Transverse colon (tissue), 4 donors: Measurements from ENCODE around the gene GRK4. TPM values are rescaled to one million over a fixed set of nuclear protein-coding genes. Genes with fewer than 3 reads are reported as not detected.

ENCODE experiments used
- DNase-seq: peaks from one replicate; pipeline ENCODE4 v3.0.0-alpha.2; 2019
- H3K27ac ChIP-seq, 4 donors: fragments of 200-600 bp; sonication (generic); 2 replicates each; pipeline ENCODE4 v1.5.1; 2016 to 2018; ENCODE audit warnings: inconsistent platforms in 4 of 4
- H3K27me3 ChIP-seq: fragments of 200-600 bp; sonication (generic); 2 replicates; pipeline ENCODE4 v1.5.1; 2017; ENCODE audit warnings: inconsistent platforms
- H3K36me3 ChIP-seq, 4 donors: fragments of 200-600 bp; sonication (generic); 2 replicates each; pipeline ENCODE4 v1.5.1; 2017 to 2019; ENCODE audit warnings: inconsistent platforms in 4 of 4
- H3K4me1 ChIP-seq, 4 donors: fragments of 200-600 bp; sonication (generic); 2 replicates each; pipeline ENCODE4 v1.5.1; 2017 to 2020; ENCODE audit warnings: inconsistent platforms in 4 of 4
- H3K4me3 ChIP-seq, 4 donors: fragments of 200-600 bp; sonication (generic); 1 replicate in 1 of 4; 2 replicates in 3 of 4; pipeline versions ENCODE4 v1.5.1 to v1.6.1; 2017 to 2019; ENCODE audit warnings: inconsistent platforms in 4 of 4
- H3K9me3 ChIP-seq, 2 donors: fragments of 200-600 bp; sonication (generic); 2 replicates each; pipeline ENCODE4 v1.5.1; 2017 to 2019; ENCODE audit warnings: inconsistent platforms in 2 of 2
- EP300 ChIP-seq: sonication (generic); formaldehyde crosslinking; IDR thresholded peaks from one replicate; pipeline ENCODE4 v1.6.1; 2017; ENCODE audit warnings: antibody characterized with exemption, low read depth
- POLR2A ChIP-seq: fragments of 450-650 bp; IDR thresholded peaks from one replicate; pipeline ENCODE4 v1.6.1; 2016; ENCODE audit warnings: antibody characterized with exemption, mild to moderate bottlenecking, moderate library complexity
- POLR2AphosphoS5 ChIP-seq, 3 donors: sonication (generic); formaldehyde crosslinking; IDR thresholded peaks; one replicate each; pipeline ENCODE4 v1.6.1; 2016; ENCODE audit warnings: antibody characterized with exemption in 3 of 3
- WGBS, 2 donors: methylation state at CpG; one replicate each; pipeline ENCODE4 v1.1.5; 2018; ENCODE audit warnings: low coverage in 1 of 2; 5-methylcytosine and 5-hydroxymethylcytosine counted together
- in situ Hi-C, 4 donors: fragments of 200-750 bp; cut with MboI; loops; one replicate each; pipeline versions ENCODE4 v1.15.0 to v1.15.1; 2017; ENCODE audit warnings: low sequenced_read_pairs in 3 of 4, low pct_ligation_motif_present in 1 of 4, low pct_unique_long_range_greater_than_20kb in 1 of 4
- intact Hi-C: fragments of 100-400 bp; cut with DNase I; formaldehyde crosslinking; loops from one replicate; pipeline ENCODE4 v1.15.1; 2023; ENCODE audit warnings: low total_unique reads
- total RNA-seq, 4 donors: library from RNA; depleted of rRNA; stranded (reverse); fragments of >200 nt; gene quantifications; one replicate each; pipeline ENCODE4 v1.1.0, GENCODE V29; 2016
- TF ChIP-seq, protein P1 (sequence below), 5 experiments: fragments of 200-600 bp in 3 of 5; fragments of 450-650 bp in 2 of 5; sonication (generic) in 3 of 5; IDR thresholded peaks; 1 replicate in 2 of 5; 2 replicates in 3 of 5; pipeline ENCODE4 v1.5.1; 2016 to 2017; ENCODE audit warnings: antibody characterized with exemption in 5 of 5, inconsistent platforms in 3 of 5, mild to moderate bottlenecking in 2 of 5, moderate library complexity in 1 of 5

Gene GRK4
- total RNA-seq, 4 donors from 2014 or later, result 2.5 to 7.9 (median 4.1) TPM

DNA sequence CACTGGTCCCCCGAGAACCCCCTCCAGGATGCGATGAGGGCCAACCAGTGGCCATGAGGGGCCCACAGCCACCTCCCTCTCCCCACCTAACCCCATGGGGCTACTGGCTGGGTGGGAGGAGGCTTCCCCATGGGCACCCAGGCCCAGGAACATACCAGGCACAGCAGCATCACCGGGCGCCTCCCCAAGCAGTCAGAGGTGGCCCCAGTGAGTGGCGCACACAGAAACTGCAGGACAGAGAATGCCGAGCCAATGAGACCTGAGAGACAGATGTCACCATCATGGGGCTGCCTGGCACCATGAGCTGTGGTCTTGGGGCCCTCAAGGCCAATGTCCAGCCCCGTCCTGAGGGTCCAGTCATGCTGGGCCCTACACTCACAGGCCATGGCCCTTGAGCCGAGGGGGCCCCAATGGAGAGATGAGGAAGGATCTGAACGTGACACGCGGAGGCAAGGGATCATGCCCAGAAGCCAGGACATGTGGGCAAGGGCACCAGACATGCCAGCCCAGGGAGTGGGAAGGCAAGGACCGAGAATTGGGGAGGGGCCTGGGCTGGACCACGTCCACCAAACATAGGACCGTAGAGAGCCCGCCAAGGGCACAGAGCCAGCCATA, 30.3 kb upstream of the GRK4 start:
- peaks cover 11 to 51% (median 37%) of the 10 kb centered on the region in 4 donors for H3K4me1 ChIP-seq
- peaks cover 0 to 9% (median 2%) of the 10 kb centered on the region in 4 donors for H3K36me3 ChIP-seq
- peak overlapping the region in 1 of 4 donors; percentile 78 for H3K4me3 ChIP-seq
- no peak for TF ChIP-seq POLR2AphosphoS5 (IDR thresholded peaks at IDR 0.05)
- no peak for TF ChIP-seq POLR2A
- TF ChIP-seq, protein P1, sequence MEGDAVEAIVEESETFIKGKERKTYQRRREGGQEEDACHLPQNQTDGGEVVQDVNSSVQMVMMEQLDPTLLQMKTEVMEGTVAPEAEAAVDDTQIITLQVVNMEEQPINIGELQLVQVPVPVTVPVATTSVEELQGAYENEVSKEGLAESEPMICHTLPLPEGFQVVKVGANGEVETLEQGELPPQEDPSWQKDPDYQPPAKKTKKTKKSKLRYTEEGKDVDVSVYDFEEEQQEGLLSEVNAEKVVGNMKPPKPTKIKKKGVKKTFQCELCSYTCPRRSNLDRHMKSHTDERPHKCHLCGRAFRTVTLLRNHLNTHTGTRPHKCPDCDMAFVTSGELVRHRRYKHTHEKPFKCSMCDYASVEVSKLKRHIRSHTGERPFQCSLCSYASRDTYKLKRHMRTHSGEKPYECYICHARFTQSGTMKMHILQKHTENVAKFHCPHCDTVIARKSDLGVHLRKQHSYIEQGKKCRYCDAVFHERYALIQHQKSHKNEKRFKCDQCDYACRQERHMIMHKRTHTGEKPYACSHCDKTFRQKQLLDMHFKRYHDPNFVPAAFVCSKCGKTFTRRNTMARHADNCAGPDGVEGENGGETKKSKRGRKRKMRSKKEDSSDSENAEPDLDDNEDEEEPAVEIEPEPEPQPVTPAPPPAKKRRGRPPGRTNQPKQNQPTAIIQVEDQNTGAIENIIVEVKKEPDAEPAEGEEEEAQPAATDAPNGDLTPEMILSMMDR (IDR thresholded peaks at IDR 0.05), result no peak
- no peak for TF ChIP-seq EP300
- in situ Hi-C loops, result loop anchor here in 2 of 4 donors (25.0 kb wide), 1 partner anchor 171 kb away; the partner anchor contains the start of gene TNIP2 (in 2 of the 2)
- intact Hi-C loops, result loop anchor here (5.0 kb wide), 2 partner anchors 91 to 171 kb away; partner anchors contain the start of gene ADD1
- H3K9me3 ChIP-seq, result no peaks in the 10 kb centered on the region
- no peak for DNase-seq
- WGBS, 2 donors, result 71 to 80% methylated on average over 4 to 13 of the region's 15 CpGs
- H3K27me3 ChIP-seq, result no peaks in the 10 kb centered on the region
- H3K27ac ChIP-seq, result peak overlapping the region; percentile 90 to 97 (median 92)

DNA sequence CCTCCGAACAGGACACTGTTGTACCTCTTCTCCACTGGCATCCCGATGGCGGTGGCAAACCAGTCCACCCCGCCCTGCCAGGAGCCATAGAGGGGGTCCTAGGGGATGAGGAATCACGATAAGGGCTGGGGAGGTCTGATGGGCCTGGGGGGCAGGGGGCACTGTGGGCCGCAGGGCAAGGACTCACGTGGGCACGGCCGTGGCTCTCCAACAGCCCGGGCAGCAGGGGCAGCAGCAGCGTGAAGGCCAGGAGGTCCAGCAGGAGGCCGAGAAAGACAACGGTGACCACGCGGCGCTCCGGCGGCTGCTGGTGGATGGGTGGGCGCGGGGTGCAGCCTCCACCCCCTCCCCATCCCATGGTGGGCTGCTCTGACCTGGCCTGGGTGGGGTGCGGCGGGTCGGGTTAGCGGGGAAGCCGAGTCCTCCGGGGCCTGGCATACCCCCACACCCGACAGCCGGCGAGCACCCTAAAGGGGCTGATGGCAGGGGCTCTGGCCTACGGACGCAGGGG, 29.8 kb upstream of the GRK4 start:
- Histone ChIP-seq H3K27me3 (no peaks in the 10 kb centered on the region), H3K27ac (peak overlapping the region; percentile 90 to 97 (median 92)), H3K36me3 (peaks cover 0 to 6% (median 2%) of the 10 kb centered on the region in 4 donors), H3K9me3 (no peaks in the 10 kb centered on the region), H3K4me3 (peak overlapping the region; percentile 64 to 95 (median 82)), H3K4me1 (peaks cover 11 to 51% (median 37%) of the 10 kb centered on the region in 4 donors)
- intact Hi-C loops (loop anchor here (5.0 kb wide), 2 partner anchors 91 to 171 kb away; partner anchors contain the start of gene ADD1), in situ Hi-C loops (loop anchor here in 2 of 4 donors (25.0 kb wide), 1 partner anchor 171 kb away; the partner anchor contains the start of gene TNIP2 (in 2 of the 2))
- no peak for DNase-seq
- WGBS, 2 donors, result 21% methylated on average over 31 of the region's 31 CpGs; no CpG with 5 or more reads in 1 of the 2 donors
- no peak for TF ChIP-seq POLR2A
- no peak for TF ChIP-seq EP300
- no peak for TF ChIP-seq POLR2AphosphoS5 (IDR thresholded peaks at IDR 0.05)
- TF ChIP-seq, protein P1 (IDR thresholded peaks at IDR 0.05), result no peak

DNA sequence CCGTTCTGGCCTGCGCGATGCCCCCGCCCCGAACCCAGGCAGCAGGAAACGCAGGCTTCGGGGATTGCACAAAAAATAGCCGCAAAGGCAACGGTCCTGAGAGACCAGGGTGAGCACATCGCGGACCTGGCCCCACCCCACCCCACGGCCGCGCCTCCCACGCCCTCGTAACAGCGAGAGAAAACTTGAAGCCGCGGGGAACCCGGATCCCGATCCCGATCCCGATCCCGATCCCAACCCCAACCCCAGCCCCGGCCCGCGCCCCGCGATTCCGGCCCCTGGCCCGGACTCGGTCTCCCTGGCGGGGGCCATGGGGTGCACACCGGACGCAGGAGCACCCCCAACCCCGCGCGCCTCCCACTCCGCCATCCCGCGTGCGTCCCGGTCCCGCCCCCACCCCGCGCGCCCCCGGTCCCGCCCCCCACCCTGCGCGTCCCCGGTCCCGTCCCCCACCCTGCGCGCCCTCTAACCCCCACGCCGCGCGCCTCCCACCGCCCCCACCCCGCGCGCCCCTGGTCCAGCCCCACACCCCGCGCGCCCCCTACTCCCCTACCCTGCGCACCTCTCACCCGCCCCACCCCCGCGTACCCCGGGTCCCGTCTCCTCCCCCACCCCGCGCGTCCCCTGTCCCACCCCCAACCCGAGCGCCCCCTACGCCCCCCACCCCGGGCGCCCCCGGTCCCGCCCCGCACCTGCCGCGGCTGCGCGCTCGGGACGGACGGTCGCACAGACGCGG, 29.1 kb upstream of the GRK4 start:
- peak overlapping the region; percentile 64 to 95 (median 82) for H3K4me3 ChIP-seq
- TF ChIP-seq EP300 (no peak), POLR2AphosphoS5 (IDR thresholded peaks at IDR 0.05) (no peak), POLR2A (no peak)
- TF ChIP-seq, protein P1 (IDR thresholded peaks at IDR 0.05), result no peak
- WGBS, 2 donors, result 0% methylated on average over 9 of the region's 93 CpGs; no CpG with 5 or more reads in 1 of the 2 donors
- in situ Hi-C loops (loop anchor here in 2 of 4 donors (25.0 kb wide), 1 partner anchor 172 kb away; the partner anchor contains the start of gene TNIP2 (in 2 of the 2)), intact Hi-C loops (loop anchor here (5.0 kb wide), 2 partner anchors 92 to 172 kb away; partner anchors contain the start of gene ADD1)
- peak; percentile 69 for DNase-seq
- H3K9me3 ChIP-seq, result no peaks in the 10 kb centered on the region
- H3K27me3 ChIP-seq, result no peaks in the 10 kb centered on the region
- H3K36me3 ChIP-seq, result peaks cover 0 to 9% (median 4%) of the 10 kb centered on the region in 4 donors
- peak overlapping the region; percentile 90 to 97 (median 92) for H3K27ac ChIP-seq
- peaks cover 11 to 51% (median 37%) of the 10 kb centered on the region in 4 donors for H3K4me1 ChIP-seq
